K562 (cell line): Measurements from ENCODE around the gene CLCN6. TPM values are rescaled to one million over a fixed set of nuclear protein-coding genes. Genes with fewer than 3 reads are reported as not detected.
A peak's percentile ranks its signal among the peaks of the same experiment; 100 is the strongest.

Experiments
- DIDO1 ChIP-seq: fragments of 450-650 bp; IDR thresholded peaks from 2 replicates; pipeline ENCODE4 v1.6.1; 2016; ENCODE audit warnings: low read depth, missing biosample characterization, missing genetic modification characterization
- E2F1 ChIP-seq: sonication (generic); formaldehyde crosslinking; IDR thresholded peaks from 2 replicates; pipeline ENCODE4 v1.8.1; 2023; ENCODE audit warnings: mild to moderate bottlenecking, missing genetic modification reagents, moderate library complexity
- HES1 ChIP-seq: fragments of 450-650 bp; IDR thresholded peaks from 2 replicates; pipeline ENCODE4 v1.6.1; 2016; ENCODE audit warnings: low read depth, mild to moderate bottlenecking, moderate library complexity
- JUN ChIP-seq, 2 experiments: sonication (generic) in 1 of 2; formaldehyde crosslinking in 1 of 2; IDR thresholded peaks; 2 replicates each; pipeline versions ENCODE4 v1.6.1 to v1.8.0; 2012 to 2022; ENCODE audit warnings: borderline replicate concordance in 2 of 2, mild to moderate bottlenecking in 2 of 2, improper control_type of control experiment in 1 of 2, low read depth in 1 of 2, low read length in 1 of 2, missing genetic modification reagents in 1 of 2
- NCOA4 ChIP-seq: fragments of 450-650 bp; IDR thresholded peaks from 2 replicates; pipeline ENCODE4 v1.6.1; 2018; ENCODE audit warnings: mild to moderate bottlenecking; ENCODE audit not compliant: partially characterized antibody
- NEUROD1 ChIP-seq: fragments of 150-350 bp; IDR thresholded peaks from 2 replicates; pipeline ENCODE4 v1.6.1; 2014; ENCODE audit warnings: borderline replicate concordance, low read length, low read depth; ENCODE audit not compliant: partially characterized antibody
- NFXL1 ChIP-seq: fragments of 450-650 bp; formaldehyde crosslinking; IDR thresholded peaks from 2 replicates; pipeline ENCODE4 v1.4.0; 2021; ENCODE audit warnings: mild to moderate bottlenecking
- NR2C2 ChIP-seq, 2 experiments: fragments of 200-800 bp in 1 of 2; sonication (Bioruptor generic) in 1 of 2; sonication (generic) in 1 of 2; formaldehyde crosslinking in 1 of 2; IDR thresholded peaks; 2 replicates each; pipeline versions ENCODE4 v1.6.1 to v1.8.0; 2016 to 2022; ENCODE audit warnings: mild to moderate bottlenecking in 1 of 2, missing compliant biosample characterization in 1 of 2, missing genetic modification characterization in 1 of 2, missing genetic modification reagents in 1 of 2
- PTRF ChIP-seq: fragments of 450-650 bp; IDR thresholded peaks from 2 replicates; pipeline ENCODE4 v1.6.1; 2016; ENCODE audit warnings: mild to moderate bottlenecking, missing genetic modification characterization, missing compliant biosample characterization
- PYGO2 ChIP-seq: fragments of 450-650 bp; IDR thresholded peaks from 2 replicates; pipeline ENCODE4 v1.6.1; 2016; ENCODE audit warnings: mild to moderate bottlenecking, missing genetic modification characterization, moderate library complexity, missing compliant biosample characterization
- SOX6 ChIP-seq: fragments of 450-650 bp; IDR thresholded peaks from 2 replicates; pipeline ENCODE4 v1.6.1; 2014; ENCODE audit warnings: mild to moderate bottlenecking
- THAP7 ChIP-seq: fragments of 250-450 bp; sonication (Bioruptor Pico); IDR thresholded peaks from 2 replicates; pipeline ENCODE4 v1.5.0; 2021
- ZNF253 ChIP-seq: fragments of 250-450 bp; sonication (Bioruptor Pico); conservative IDR thresholded peaks from 2 replicates; pipeline ENCODE4 v1.6.1; 2021; ENCODE audit warnings: mild to moderate bottlenecking
- ZNF764 ChIP-seq: fragments of 250-450 bp; sonication (Bioruptor Pico); IDR thresholded peaks from 2 replicates; pipeline ENCODE4 v1.4.0; 2020; ENCODE audit warnings: low read depth, mild to moderate bottlenecking, moderate library complexity
- polyA plus RNA-seq, 8 experiments: library from polyadenylated mRNA; depleted of rRNA in 4 of 8; stranded (reverse) in 5 of 8; unstranded in 3 of 8; fragments of >200 nt; fragmentation: Nextera tagmentation in 2 of 8; fragmentation: Illumina TruSeq in 1 of 8; extraction: Ambion mirVana in 2 of 8; extraction: Trizol in 1 of 8; gene quantifications; 2 replicates each; pipeline versions ENCODE4 v1.2.1 to v1.2.3, GENCODE V29; 2011 to 2014; ENCODE audit warnings: inconsistent platforms in 1 of 8, missing spikeins in 1 of 8
- total RNA-seq, 7 experiments: library from RNA; depleted of rRNA in 6 of 7; stranded (reverse); fragments of >200 nt in 6 of 7; fragmentation: Illumina TruSeq in 2 of 7; extraction: Trizol in 2 of 7; gene quantifications; 2 replicates each; pipeline versions ENCODE4 v1.2.1 to v1.2.3, GENCODE V29; 2011 to 2021; ENCODE audit warnings: low replicate concordance in 1 of 7

Gene CLCN6
- total and polyA plus RNA-seq, 9 of the 15 experiments (the other 6 are each of a cell fraction or from before 2014, with no cell fraction given) = 2.0 to 21.8 (median 13.6) TPM

- TF ChIP-seq HES1 (peak; percentile 98), DIDO1 (tag) (no peak), PYGO2 (no peak; the same call in 1 of the 2 replicates), ZNF253 (CRISPR knock-in tag) (no peak), ZNF764 (CRISPR knock-in tag) (no peak), NFXL1 (CRISPR knock-in tag) (no peak), JUN (IDR thresholded peaks at IDR 0.05; ENCODE audit: borderline replicate concordance, low read depth, low read length) (peak; percentile 43; the same call in 1 of the 2 replicates), JUN (CRISPR knock-in tag; IDR thresholded peaks at IDR 0.05; ENCODE audit: borderline replicate concordance) (no peak), THAP7 (CRISPR knock-in tag) (no peak), PTRF (tag) (0 out of 2 replicates have a peak, but pooled peaks have one; percentile 12), NEUROD1 (peak; percentile 78), NCOA4 (no peak), E2F1 (no peak), NR2C2 (CRISPR knock-in tag; IDR thresholded peaks at IDR 0.05) (0 out of 2 replicates have a peak, but pooled peaks have one; percentile 33), NR2C2 (tag; IDR thresholded peaks at IDR 0.05) (peak; percentile 77), SOX6 (peak; percentile 94)
Measured at GRCh38 chr1:11882814-11883538, 77.0 kb downstream of the CLCN6 start (continued).
